ENCODE data around the gene ZDHHC1.
A peak's percentile ranks its signal among the peaks of the same experiment; 100 is the strongest.

The ZDHHC1 gene

GRCh38 chr16:67447508-67448076 lies 31.3 kb upstream of the ZDHHC1 start:
- DNase-seq: peak; percentile 85

- no peak for DNase-seq
Measured at GRCh38 chr16:67446968-67447507, 30.8 kb upstream of the ZDHHC1 start.

- DNase-seq: no peak
Measured at GRCh38 chr16:67445913-67446907, 29.9 kb upstream of the ZDHHC1 start.

DNA sequence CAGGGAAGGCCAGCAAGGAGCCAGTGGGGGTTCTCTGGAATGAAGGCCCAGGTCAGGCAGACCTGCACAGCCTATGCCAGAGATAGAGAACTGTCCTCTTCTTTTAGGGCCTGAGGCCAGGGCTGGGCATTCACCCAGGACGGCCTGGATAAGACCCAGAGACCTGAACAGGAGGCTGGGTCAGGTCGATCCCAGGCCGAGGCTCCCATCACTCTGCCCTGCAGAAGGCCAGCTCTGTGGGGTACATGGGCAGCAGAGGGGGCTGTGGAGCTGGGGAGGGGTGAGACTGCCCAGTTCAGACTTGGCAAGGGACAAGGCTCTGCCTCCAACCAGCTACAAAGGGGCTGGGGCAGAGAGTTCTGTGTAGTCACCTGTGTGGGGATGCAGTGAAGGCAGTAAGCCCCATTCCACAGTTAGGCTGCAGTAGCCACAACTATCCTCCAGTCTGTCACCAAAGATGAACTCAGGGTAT lies 29.2 kb upstream of the ZDHHC1 start:
- no peak for DNase-seq

DNA sequence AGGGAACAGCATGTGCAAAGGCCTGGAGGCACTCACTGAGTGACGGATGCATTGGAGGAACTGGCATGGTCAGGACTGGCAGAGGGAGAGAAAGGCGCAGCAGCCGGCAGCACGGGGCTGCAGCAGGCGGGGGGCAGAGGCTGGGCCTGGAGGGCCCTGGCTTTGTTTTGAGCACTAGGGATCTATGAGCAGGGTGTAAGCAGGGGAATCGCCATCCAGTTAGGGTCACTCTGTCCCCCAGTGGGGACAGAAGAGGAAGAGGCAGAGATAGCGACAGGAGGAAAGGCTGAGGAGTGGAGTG lies 28.8 kb upstream of the ZDHHC1 start:
- no peak for DNase-seq

GRCh38 chr16:67444259-67445125 lies 28.2 kb upstream of the ZDHHC1 start:
- no peak for DNase-seq

GRCh38 chr16:67443265-67443664 lies 27.0 kb upstream of the ZDHHC1 start:
- no peak for DNase-seq

GRCh38 chr16:67442581-67443255 lies 26.4 kb upstream of the ZDHHC1 start:
- DNase-seq: no peak

GRCh38 chr16:67441907-67442306 lies 25.6 kb upstream of the ZDHHC1 start:
- DNase-seq: no peak

- no peak for DNase-seq
Measured at GRCh38 chr16:67441271-67441753, 25.0 kb upstream of the ZDHHC1 start.

- no peak for DNase-seq
Measured at GRCh38 chr16:67438824-67439393, 22.6 kb upstream of the ZDHHC1 start.

- DNase-seq: no peak
Measured at GRCh38 chr16:67438098-67438791, 22.0 kb upstream of the ZDHHC1 start.

- peak; percentile 60 for DNase-seq
Measured at GRCh38 chr16:67437513-67437912, 21.2 kb upstream of the ZDHHC1 start.

DNA sequence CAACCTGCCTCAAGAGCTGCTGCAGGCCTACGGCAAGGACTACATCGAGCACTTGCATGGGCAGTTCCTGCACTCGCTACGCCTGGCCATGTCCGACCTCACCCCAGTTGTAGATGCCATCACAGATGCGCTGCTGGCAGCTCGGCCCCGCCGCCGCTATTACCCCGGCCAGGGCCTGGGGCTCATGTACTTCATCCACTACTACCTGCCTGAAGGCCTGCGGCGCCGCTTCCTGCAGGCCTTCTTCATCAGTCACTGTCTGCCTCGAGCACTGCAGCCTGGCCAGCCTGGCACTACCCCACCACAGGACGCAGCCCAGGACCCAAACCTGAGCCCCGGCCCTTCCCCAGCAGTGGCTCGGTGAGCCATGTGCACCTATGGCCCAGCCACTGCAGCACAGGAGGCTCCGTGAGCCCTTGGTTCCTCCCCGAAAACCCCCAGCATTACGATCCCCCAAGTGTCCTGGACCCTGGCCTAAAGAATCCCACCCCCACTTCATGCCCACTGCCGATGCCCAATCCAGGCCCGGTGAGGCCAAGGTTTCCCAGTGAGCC lies 20.4 kb upstream of the ZDHHC1 start:
- no peak for DNase-seq

DNA sequence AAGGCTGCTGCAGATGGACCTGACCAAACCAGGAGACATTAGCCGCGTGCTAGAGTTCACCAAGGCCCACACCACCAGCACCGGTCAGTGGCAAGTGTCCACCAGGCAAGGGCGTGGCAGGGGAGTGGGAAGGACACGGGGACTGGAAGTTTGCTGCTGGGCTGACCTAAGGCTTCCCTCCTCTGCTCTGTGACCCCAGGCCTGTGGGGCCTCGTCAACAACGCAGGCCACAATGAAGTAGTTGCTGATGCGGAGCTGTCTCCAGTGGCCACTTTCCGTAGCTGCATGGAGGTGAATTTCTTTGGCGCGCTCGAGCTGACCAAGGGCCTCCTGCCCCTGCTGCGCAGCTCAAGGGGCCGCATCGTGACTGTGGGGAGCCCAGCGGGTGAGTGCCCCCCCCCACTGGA lies 19.5 kb upstream of the ZDHHC1 start:
- DNase-seq: no peak

GRCh38 chr16:67433131-67433719 lies 16.9 kb upstream of the ZDHHC1 start:
- DNase-seq: no peak

- no peak for DNase-seq
Measured at GRCh38 chr16:67432506-67432890, 16.2 kb upstream of the ZDHHC1 start.

DNA sequence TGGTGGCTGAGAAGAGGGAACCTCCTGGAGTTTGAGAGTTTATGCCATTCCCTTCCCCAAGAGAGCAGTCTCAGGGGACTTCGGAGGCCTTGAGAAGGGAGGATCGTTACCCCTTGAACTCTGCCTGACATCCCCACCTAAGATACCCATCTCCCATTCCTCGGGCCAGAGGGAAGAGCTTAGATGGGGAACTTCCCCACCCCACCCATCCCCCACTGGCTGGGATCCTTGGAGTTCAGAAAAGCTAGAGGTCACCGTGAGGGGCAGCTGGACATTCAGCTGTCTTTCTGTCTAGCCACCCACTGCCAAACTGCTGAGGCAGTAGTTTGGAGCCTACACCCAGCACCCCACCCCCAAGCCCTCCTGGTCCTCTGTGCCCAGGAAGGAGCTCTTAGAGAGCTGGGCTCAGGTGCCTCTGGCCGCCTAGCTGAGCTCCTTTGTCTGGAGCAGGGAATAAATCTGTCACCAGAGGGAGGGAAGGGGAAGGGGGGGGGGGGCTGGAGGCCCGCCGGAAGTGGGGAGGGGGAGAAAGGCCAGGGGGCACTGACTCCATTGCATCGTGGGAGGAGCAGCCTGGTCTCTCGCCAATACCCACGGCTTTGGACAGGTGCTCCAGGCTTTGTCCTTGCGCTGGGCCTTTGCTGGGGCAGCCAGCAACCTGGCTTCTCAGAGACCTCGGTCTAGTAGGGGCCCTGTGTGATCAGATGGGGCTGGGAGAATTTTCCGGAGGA lies 15.7 kb upstream of the ZDHHC1 start:
- DNase-seq: no peak

DNA sequence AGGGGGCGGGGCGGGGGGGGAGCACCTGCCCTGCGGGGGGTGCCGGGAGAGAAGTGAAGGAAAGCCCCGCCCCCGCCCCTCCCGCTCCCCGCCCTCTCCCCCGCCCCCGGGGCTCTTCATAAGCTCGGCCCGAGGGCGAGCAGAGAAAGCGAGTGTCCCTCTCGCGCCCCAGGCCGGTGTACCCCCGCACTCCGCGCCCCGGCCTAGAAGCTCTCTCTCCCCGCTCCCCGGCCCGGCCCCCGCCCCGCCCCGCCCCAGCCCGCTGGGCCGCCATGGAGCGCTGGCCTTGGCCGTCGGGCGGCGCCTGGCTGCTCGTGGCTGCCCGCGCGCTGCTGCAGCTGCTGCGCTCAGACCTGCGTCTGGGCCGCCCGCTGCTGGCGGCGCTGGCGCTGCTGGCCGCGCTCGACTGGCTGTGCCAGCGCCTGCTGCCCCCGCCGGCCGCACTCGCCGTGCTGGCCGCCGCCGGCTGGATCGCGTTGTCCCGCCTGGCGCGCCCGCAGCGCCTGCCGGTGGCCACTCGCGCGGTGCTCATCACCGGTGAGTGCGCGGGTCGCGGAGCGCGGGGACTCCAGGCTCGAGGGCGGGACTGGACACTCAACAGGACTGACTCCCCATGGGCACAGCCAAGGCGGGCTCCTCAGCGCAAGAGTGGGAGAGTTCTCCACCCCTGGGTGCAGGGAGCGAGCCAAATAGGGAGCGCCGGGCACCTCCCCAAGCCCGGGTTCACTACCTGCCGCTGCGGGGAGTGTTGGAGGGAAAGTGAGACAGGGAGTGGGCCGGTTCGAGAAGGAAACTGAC lies 14.9 kb upstream of the ZDHHC1 start, which contains the start of gene HSD11B2:
Gene HSD11B2, plus strand, starts transcription at position 145 of the 798 bp plus-strand sequence. Its CDS starts 128 bp downstream, at position 273.
- no peak for DNase-seq

Measured in activated CD4-positive, alpha-beta T cell treated with anti-CD3 and anti-CD28 coated beads, Interleukin-10, Interleukin-2, amounts not matched to agents 100 ng/mL and 50 ng/mL, durations not matched to agents 16 hours and 8 hours (primary cell).